CD8-positive, alpha-beta memory T cell (primary cell): ENCODE data around the gene PLLP. TPM values are rescaled to one million over a fixed set of nuclear protein-coding genes. Genes with fewer than 3 reads are reported as not detected.

Source experiments
- CTCF ChIA-PET: fragments of 350-600 bp; sonication (Branson Sonifier 250); formaldehyde crosslinking; loops from one replicate; lab custom pipeline; 2021; ENCODE audit warnings: antibody characterized with exemption; lab: Charles Lee
- POLR2A ChIA-PET: fragments of 350-600 bp; sonication (Branson Sonifier 250); formaldehyde crosslinking; loops from one replicate; lab custom pipeline; 2021; ENCODE audit warnings: antibody characterized with exemption; lab: Charles Lee
- DNase-seq, 5 donors: peaks; one replicate each; pipeline versions ENCODE4 v3.0.0 to v3.0.0-alpha.2; 2020 to 2022; ENCODE audit warnings: mixed read lengths in 1 of 5
- H3K27ac ChIP-seq: one replicate; pipeline ENCODE4 v1.7.0; 2013; ENCODE audit warnings: low read depth, mild to moderate bottlenecking, low read length, moderate library complexity
- H3K27me3 ChIP-seq: 2 replicates; pipeline ENCODE4 v1.7.0; 2013; ENCODE audit warnings: low read length, mild to moderate bottlenecking; ENCODE audit not compliant: insufficient read depth, poor library complexity, severe bottlenecking
- H3K36me3 ChIP-seq: 2 replicates; pipeline ENCODE4 v1.7.0; 2013; ENCODE audit warnings: mild to moderate bottlenecking, low read length, moderate library complexity; ENCODE audit not compliant: insufficient read depth
- H3K4me1 ChIP-seq: 2 replicates; pipeline ENCODE4 v1.7.0; 2013; ENCODE audit warnings: mild to moderate bottlenecking, low read length, moderate library complexity; ENCODE audit not compliant: insufficient read depth
- H3K4me3 ChIP-seq: 2 replicates; pipeline ENCODE4 v1.7.0; 2013; ENCODE audit warnings: mild to moderate bottlenecking, low read length
- H3K9me3 ChIP-seq: 2 replicates; pipeline ENCODE4 v1.7.0; 2013; ENCODE audit warnings: mild to moderate bottlenecking, low read length
- H3K27ac Mint-ChIP-seq, 8 donors: one replicate each; pipeline ENCODE4 v1.8.0; 2020 to 2021; ENCODE audit warnings: mixed read lengths in 8 of 8, mild to moderate bottlenecking in 6 of 8, inconsistent platforms in 3 of 8, moderate library complexity in 3 of 8
- H3K27me3 Mint-ChIP-seq, 2 donors: one replicate each; pipeline ENCODE4 v1.8.0; 2020 to 2021; ENCODE audit warnings: mixed read lengths in 2 of 2, mild to moderate bottlenecking in 1 of 2, moderate library complexity in 1 of 2
- H3K36me3 Mint-ChIP-seq, 3 donors: one replicate each; pipeline ENCODE4 v1.8.0; 2020 to 2021; ENCODE audit warnings: mixed read lengths in 3 of 3, inconsistent platforms in 1 of 3, mild to moderate bottlenecking in 1 of 3
- H3K4me1 Mint-ChIP-seq, 3 donors: one replicate each; pipeline ENCODE4 v1.8.0; 2020 to 2021; ENCODE audit warnings: mixed read lengths in 3 of 3, inconsistent platforms in 1 of 3, mild to moderate bottlenecking in 1 of 3
- H3K4me3 Mint-ChIP-seq, 7 donors: one replicate each; pipeline ENCODE4 v1.8.0; 2020 to 2021; ENCODE audit warnings: mixed read lengths in 7 of 7, mild to moderate bottlenecking in 6 of 7, moderate library complexity in 4 of 7, inconsistent platforms in 2 of 7
- H3K9me3 Mint-ChIP-seq, 5 donors: one replicate each; pipeline ENCODE4 v1.8.0; 2020 to 2022; ENCODE audit warnings: mixed read lengths in 5 of 5, mild to moderate bottlenecking in 3 of 5, moderate library complexity in 2 of 5, inconsistent platforms in 1 of 5
- polyA plus RNA-seq: library from polyadenylated mRNA; unstranded; fragments of 300-500 nt; fragmentation: Illumina TruSeq; gene quantifications from one replicate; pipeline ENCODE4 v1.2.3, GENCODE V29; 2021
- total RNA-seq, 2 experiments: library from RNA; stranded (reverse); gene quantifications; one replicate each; pipeline ENCODE4 v1.2.3, GENCODE V29; 2021

Gene PLLP
- total and polyA plus RNA-seq, 3 experiments from 2014 or later = 0.49 to 0.72 TPM; not detected in 1

- no peak overlapping the region for H3K4me3 Mint-ChIP-seq
- peaks cover 6 to 11% (median 11%) of the 10 kb centered on the region in 3 donors for H3K4me1 Mint-ChIP-seq
- Histone ChIP-seq H3K4me3 (no peak overlapping the region), H3K27me3 (no peaks in the 10 kb centered on the region), H3K9me3 (no peaks in the 10 kb centered on the region), H3K4me1 (peaks cover 7% of the 10 kb centered on the region), H3K36me3 (no peaks in the 10 kb centered on the region), H3K27ac (no peak overlapping the region)
- no peaks in the 10 kb centered on the region for H3K36me3 Mint-ChIP-seq
- CTCF ChIA-PET = interaction anchor here (10.0 kb wide), 1 partner anchor 113 kb away, joined by 127 read pairs; no protein-coding TSS in a partner anchor
- H3K27ac Mint-ChIP-seq = no peak overlapping the region
- no peaks in the 10 kb centered on the region for H3K9me3 Mint-ChIP-seq
- POLR2A ChIA-PET = interaction anchor here (0.6 to 0.7 kb wide), 2 partner anchors 97 to 119 kb away, joined by 3 to 5 read pairs; partner anchors contain the start of genes PSME3IP1 and RSPRY1
- H3K27me3 Mint-ChIP-seq = peaks cover 2 to 23% of the 10 kb centered on the region in 2 donors
- DNase-seq = no peak
These were observed 20.8 kb upstream of the PLLP start for GRCh38 chr16:57305159-57305811.

GRCh38 chr16:57304169-57305061, 19.9 kb upstream of the PLLP start:
- Mint-ChIP-seq H3K27me3 (peaks cover 2 to 22% of the 10 kb centered on the region in 2 donors), H3K36me3 (no peaks in the 10 kb centered on the region), H3K4me3 (peak overlapping the region in 3 of 7 donors; percentile 28 to 54 (median 33)), H3K27ac (peak overlapping the region in 5 of 8 donors; percentile 56 to 89 (median 77)), H3K9me3 (no peaks in the 10 kb centered on the region), H3K4me1 (peaks cover 6 to 11% (median 11%) of the 10 kb centered on the region in 3 donors)
- Histone ChIP-seq H3K4me3 (no peak overlapping the region), H3K36me3 (no peaks in the 10 kb centered on the region), H3K9me3 (no peaks in the 10 kb centered on the region), H3K27ac (no peak overlapping the region), H3K4me1 (peaks cover 10% of the 10 kb centered on the region), H3K27me3 (no peaks in the 10 kb centered on the region)
- DNase-seq = peak in 1 of 5 donors; percentile 19
- CTCF ChIA-PET = interaction anchor here (1.0 to 10.0 kb wide), 4 partner anchors 13 to 158 kb away, joined by 3 to 127 read pairs (median 4); partner anchors contain the start of gene POLR2C
- POLR2A ChIA-PET = interaction anchor here (0.7 kb wide), 1 partner anchor 98 kb away, joined by 3 read pairs; no protein-coding TSS in a partner anchor

- POLR2A ChIA-PET = no interaction called here
These were observed 19.4 kb upstream of the PLLP start for GRCh38 chr16:57303910-57304168.

DNA sequence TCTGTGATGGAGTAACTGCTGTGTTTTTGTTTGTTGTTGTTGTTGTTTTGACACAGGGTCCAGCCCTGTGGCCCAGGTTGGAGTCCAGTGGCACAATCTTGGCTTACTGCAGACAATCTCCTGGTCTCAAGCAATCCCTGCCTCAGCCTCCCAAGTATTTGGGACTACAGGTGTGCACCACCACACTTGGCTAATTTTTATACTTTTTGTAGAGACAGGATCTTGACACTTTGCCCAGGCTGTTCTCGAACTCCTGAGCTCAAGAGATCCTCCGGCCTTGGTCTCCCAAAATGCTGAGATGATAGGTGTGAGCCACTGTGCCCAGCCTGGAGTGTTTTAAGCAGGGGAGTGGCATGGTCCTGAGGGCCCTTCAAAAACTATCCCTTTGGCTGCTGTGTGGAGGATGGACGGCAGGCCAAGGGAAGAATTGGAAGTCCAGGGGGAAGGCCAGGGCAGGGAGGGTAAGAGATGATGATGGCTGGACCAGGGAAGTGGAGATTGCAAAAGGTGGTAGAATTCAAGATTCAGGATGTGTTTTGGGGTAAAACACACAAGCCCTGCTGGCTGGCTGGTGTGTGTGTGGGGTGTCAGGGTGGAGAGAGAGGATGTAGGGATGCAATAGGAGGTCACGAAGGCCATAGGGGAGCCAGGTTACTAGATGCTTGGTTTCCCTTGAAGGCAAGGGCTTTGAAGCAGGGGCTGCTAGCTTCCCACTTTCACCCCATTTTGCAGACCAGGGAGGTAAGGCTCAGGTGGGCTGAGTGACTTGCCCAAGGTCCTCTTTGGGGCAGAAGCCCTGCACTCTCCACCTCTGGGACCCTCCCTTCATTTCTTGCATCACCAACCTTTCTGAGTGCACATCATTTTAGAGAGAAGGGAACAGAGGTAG, 18.8 kb upstream of the PLLP start:
- Histone ChIP-seq H3K4me1 (peaks cover 22% of the 10 kb centered on the region), H3K27ac (no peak overlapping the region), H3K9me3 (no peaks in the 10 kb centered on the region), H3K27me3 (no peaks in the 10 kb centered on the region), H3K36me3 (no peaks in the 10 kb centered on the region), H3K4me3 (no peak overlapping the region)
- ChIA-PET CTCF (interaction anchor here (1.0 to 10.0 kb wide), 6 partner anchors 12 to 217 kb away, joined by 3 to 127 read pairs (median 4); partner anchors contain the start of gene POLR2C), POLR2A (no interaction called here)
- Mint-ChIP-seq H3K9me3 (no peaks in the 10 kb centered on the region), H3K27me3 (peaks cover 3 to 19% of the 10 kb centered on the region in 2 donors), H3K4me3 (peak overlapping the region in 4 of 7 donors; percentile 8 to 57 (median 27)), H3K27ac (peak overlapping the region in 3 of 8 donors; percentile 1 to 89 (median 84)), H3K36me3 (no peaks in the 10 kb centered on the region), H3K4me1 (peaks cover 6 to 13% (median 11%) of the 10 kb centered on the region in 3 donors)
- DNase-seq = no peak

More at GRCh38 chr16:57303910-57304168, 19.4 kb upstream of the PLLP start:
- Mint-ChIP-seq H3K36me3 (no peaks in the 10 kb centered on the region), H3K9me3 (no peaks in the 10 kb centered on the region), H3K4me1 (peaks cover 6 to 11% (median 11%) of the 10 kb centered on the region in 3 donors), H3K27me3 (peaks cover 2 to 19% of the 10 kb centered on the region in 2 donors), H3K27ac (peak overlapping the region in 5 of 8 donors; percentile 56 to 89 (median 77)), H3K4me3 (peak overlapping the region in 3 of 7 donors; percentile 25 to 54 (median 54))
- no peaks in the 10 kb centered on the region for H3K27me3 ChIP-seq
- H3K36me3 ChIP-seq = no peaks in the 10 kb centered on the region
- no peak for DNase-seq
- no peak overlapping the region for H3K4me3 ChIP-seq
- CTCF ChIA-PET = interaction anchor here (1.0 to 10.0 kb wide), 5 partner anchors 12 to 217 kb away, joined by 3 to 127 read pairs (median 4); partner anchors contain the start of gene POLR2C
- H3K9me3 ChIP-seq = no peaks in the 10 kb centered on the region
- H3K27ac ChIP-seq = no peak overlapping the region
- H3K4me1 ChIP-seq = peaks cover 16% of the 10 kb centered on the region

DNA sequence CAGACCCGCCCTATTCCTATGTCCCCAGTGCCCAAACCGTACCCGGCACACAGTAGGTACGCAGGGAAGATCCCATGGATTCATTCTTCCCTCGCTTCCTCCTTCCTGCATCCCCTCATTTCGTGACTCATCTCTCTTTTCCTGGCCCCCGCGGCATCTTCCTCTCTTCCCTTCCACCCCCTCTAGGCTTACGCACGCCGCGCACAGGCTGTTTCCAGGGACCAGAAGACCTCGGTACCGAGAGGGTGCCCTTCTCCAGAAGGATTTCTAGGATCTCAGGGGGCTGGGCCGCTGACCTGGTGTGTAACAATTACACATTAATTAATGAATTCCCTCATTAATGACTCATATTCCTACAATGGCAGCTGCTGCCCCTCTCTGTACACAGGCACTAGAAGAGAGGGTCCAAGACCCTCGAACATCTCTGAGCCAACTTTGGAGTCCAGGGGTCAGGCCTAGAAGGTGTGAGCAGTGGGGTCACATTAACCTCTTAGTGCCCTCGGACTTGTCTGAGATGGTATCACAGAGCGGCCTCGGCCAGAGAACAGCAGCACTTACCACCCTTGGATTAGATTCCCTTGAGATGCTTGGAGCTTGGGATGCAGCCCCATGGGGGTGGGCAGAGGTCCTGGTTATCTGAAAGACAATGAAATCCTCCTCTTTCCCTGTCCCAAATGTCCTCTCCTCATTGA, 16.8 kb upstream of the PLLP start:
- POLR2A ChIA-PET = no interaction called here
- H3K36me3 Mint-ChIP-seq = no peaks in the 10 kb centered on the region
- H3K27me3 Mint-ChIP-seq = peaks cover 2 to 4% of the 10 kb centered on the region in 2 donors
- H3K4me3 Mint-ChIP-seq = peak overlapping the region in 2 of 7 donors; percentile 18 to 19
- CTCF ChIA-PET = interaction anchor here (0.7 to 10.0 kb wide), 13 partner anchors 112 to 234 kb away, joined by 3 to 127 read pairs (median 4); partner anchors contain the start of genes CIAPIN1, COQ9 and POLR2C
- Histone ChIP-seq H3K27ac (no peak overlapping the region), H3K4me1 (peaks cover 26% of the 10 kb centered on the region), H3K27me3 (no peaks in the 10 kb centered on the region), H3K36me3 (no peaks in the 10 kb centered on the region), H3K4me3 (peak overlapping the region; percentile 17), H3K9me3 (no peaks in the 10 kb centered on the region)
- peak overlapping the region in 3 of 8 donors; percentile 32 to 68 (median 50) for H3K27ac Mint-ChIP-seq
- H3K4me1 Mint-ChIP-seq = peaks cover 15 to 21% (median 19%) of the 10 kb centered on the region in 3 donors
- H3K9me3 Mint-ChIP-seq = no peaks in the 10 kb centered on the region
- DNase-seq = no peak

GRCh38 chr16:57300387-57301125, 16.1 kb upstream of the PLLP start:
- DNase-seq = peak; percentile 96 to 100 (median 99)
- ChIA-PET CTCF (interaction anchor here (0.6 to 10.0 kb wide), 16 partner anchors 16 to 234 kb away, joined by 3 to 127 read pairs (median 3); partner anchors contain the start of genes ARL2BP, CIAPIN1, COQ9 and POLR2C), POLR2A (interaction anchor here (0.6 to 1.6 kb wide), 4 partner anchors 20 to 162 kb away, joined by 3 to 5 read pairs (median 4); partner anchors contain the start of gene POLR2C)
- Mint-ChIP-seq H3K27me3 (peaks cover 2 to 4% of the 10 kb centered on the region in 2 donors), H3K9me3 (no peaks in the 10 kb centered on the region), H3K4me1 (peaks cover 15 to 21% (median 19%) of the 10 kb centered on the region in 3 donors), H3K36me3 (no peaks in the 10 kb centered on the region), H3K27ac (peak overlapping the region in 1 of 8 donors; percentile 32), H3K4me3 (no peak overlapping the region)
- H3K4me3 ChIP-seq = peak overlapping the region; percentile 64
- no peaks in the 10 kb centered on the region for H3K36me3 ChIP-seq
- H3K27me3 ChIP-seq = no peaks in the 10 kb centered on the region
- H3K27ac ChIP-seq = peak overlapping the region; percentile 68
- peaks cover 26% of the 10 kb centered on the region for H3K4me1 ChIP-seq
- no peaks in the 10 kb centered on the region for H3K9me3 ChIP-seq
